Measurements from ENCODE around the gene SHPK. TPM values are rescaled to one million over a fixed set of nuclear protein-coding genes. Genes with fewer than 3 reads are reported as not detected.

SHPK gene
- total RNA-seq, 1 donor from 2014 or later, result 0.32 TPM

DNA sequence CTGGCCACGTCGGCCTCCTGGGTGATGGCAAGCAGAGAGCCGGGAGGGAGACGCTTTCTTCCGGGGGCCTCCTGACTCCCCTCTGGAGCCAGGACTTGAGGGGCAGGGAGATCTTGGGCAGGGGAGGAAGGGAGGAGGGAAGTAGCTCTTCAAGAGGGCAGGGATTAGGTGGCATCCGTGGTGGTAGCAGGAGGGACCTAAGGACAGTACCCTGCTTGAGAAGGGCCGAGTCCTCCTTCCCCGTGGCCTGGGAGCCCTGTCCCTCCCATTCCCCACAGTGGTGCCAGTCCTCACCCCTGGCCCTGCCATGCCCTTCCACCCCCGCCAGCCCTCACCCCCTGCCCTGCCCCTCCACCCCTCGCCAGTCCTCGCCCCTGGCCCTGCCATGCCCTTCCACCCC, 19.7 kb upstream of the SHPK start:
- intact Hi-C loops (cut with DNase I), result no loop called here
- DNase-seq (ENCODE audit: low spot score in 2 of 2), result no peak
- Histone ChIP-seq H3K4me3 (no peak overlapping the region), H3K36me3 (peaks cover 0 to 2% of the 10 kb centered on the region in 2 donors), H3K9me3 (no peaks in the 10 kb centered on the region), H3K27me3 (no peaks in the 10 kb centered on the region), H3K4me1 (peaks cover 9 to 18% of the 10 kb centered on the region in 2 donors), H3K27ac (no peak overlapping the region)
- TF ChIP-seq, protein P1, sequence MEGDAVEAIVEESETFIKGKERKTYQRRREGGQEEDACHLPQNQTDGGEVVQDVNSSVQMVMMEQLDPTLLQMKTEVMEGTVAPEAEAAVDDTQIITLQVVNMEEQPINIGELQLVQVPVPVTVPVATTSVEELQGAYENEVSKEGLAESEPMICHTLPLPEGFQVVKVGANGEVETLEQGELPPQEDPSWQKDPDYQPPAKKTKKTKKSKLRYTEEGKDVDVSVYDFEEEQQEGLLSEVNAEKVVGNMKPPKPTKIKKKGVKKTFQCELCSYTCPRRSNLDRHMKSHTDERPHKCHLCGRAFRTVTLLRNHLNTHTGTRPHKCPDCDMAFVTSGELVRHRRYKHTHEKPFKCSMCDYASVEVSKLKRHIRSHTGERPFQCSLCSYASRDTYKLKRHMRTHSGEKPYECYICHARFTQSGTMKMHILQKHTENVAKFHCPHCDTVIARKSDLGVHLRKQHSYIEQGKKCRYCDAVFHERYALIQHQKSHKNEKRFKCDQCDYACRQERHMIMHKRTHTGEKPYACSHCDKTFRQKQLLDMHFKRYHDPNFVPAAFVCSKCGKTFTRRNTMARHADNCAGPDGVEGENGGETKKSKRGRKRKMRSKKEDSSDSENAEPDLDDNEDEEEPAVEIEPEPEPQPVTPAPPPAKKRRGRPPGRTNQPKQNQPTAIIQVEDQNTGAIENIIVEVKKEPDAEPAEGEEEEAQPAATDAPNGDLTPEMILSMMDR (IDR thresholded peaks at IDR 0.05), result no peak

DNA sequence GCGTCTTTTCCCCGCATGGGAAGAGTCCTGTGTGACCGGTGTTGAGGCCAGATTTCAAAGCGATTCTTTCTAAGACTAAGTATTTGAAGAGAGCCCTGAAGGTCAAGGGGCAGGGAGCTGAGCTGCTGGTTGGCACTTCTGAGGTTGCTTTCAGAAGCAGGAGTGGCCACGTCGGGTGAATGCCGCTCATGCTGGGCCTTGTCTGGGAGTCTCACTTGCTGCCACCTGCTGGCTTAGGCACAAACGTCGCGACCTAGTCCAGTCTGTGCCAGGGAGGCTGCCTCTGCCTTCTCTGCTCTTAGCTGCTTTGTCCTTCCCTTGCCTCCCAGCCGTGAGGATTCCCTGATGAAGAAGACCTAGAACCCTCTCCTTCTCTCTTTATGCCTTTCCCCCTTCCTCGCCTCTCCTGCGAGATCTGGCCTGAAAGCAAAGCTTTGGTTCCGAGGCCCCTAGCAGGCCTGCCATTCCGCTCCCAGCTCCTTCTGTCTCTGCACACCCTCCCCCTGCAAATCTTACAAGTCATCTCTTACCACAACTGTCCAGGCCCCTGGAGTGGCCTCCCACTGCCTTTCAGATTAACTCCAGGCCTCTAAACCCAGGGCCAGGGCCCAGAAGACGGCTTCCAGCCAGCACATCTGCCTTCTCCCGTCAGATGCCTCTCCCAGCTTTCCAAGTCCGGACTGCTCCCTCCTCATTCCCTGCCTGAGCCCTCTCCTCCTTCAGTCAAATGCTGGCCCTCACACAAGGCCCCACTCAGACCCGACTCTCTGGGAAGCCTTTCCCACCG, 11.9 kb upstream of the SHPK start:
- no peak overlapping the region for H3K4me3 ChIP-seq
- no peak for DNase-seq (ENCODE audit: low spot score in 2 of 2)
- no peaks in the 10 kb centered on the region for H3K4me1 ChIP-seq
- no peaks in the 10 kb centered on the region for H3K9me3 ChIP-seq
- H3K27ac ChIP-seq, result no peak overlapping the region
- H3K36me3 ChIP-seq, result peaks cover 15 to 45% of the 10 kb centered on the region in 2 donors
- intact Hi-C loops (cut with DNase I), result no loop called here
- TF ChIP-seq, protein P1 (IDR thresholded peaks at IDR 0.05), result peak in 1 of 3 experiments; percentile 19
- no peaks in the 10 kb centered on the region for H3K27me3 ChIP-seq

DNA sequence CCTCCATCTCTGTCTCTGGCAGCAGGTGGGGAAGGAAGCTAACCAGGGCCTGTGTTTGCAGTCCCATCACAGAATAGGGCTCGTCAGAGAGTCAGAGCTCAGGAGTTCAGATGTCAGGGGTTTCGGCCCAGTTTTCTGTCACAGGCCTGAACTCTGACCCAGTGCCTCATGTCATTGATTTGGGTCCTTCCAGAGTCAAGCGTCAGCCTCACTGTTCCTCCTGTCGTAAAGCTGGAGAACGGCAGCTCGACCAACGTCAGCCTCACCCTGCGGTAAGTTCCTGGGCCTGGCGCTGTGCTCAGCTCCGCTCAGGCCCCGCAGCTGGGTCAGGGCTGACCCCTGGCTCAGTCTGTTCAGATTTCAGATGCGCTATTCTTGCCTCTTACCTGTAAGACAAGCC, 11.2 kb upstream of the SHPK start:
- Histone ChIP-seq H3K9me3 (no peaks in the 10 kb centered on the region), H3K27me3 (no peaks in the 10 kb centered on the region), H3K36me3 (peaks cover 19 to 45% of the 10 kb centered on the region in 2 donors), H3K27ac (no peak overlapping the region), H3K4me1 (no peaks in the 10 kb centered on the region), H3K4me3 (no peak overlapping the region)
- intact Hi-C loops (cut with DNase I), result no loop called here
- TF ChIP-seq, protein P1 (IDR thresholded peaks at IDR 0.05), result no peak
- no peak for DNase-seq (ENCODE audit: low spot score in 2 of 2)

DNA sequence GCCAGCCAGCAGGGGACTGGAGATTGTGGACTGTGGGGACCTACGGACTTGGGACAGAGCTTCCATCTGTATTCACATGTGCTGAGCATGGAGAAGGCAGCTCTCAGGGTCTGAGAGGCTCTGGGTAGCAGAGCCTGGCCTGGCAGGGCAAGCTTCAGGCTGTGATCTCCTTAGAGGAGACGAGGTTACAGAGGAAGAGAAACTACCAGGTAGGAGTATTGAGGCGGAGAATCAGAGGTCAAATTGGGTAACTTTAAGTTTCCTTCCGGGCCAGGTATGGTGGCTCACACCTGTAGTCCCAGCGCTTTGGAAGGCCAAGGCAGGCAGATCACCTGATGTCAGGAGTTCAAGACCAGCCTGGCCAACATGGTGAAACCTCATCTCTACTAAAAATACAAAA, 9.3 kb upstream of the SHPK start:
- Histone ChIP-seq H3K27me3 (no peaks in the 10 kb centered on the region), H3K36me3 (peaks cover 23 to 44% of the 10 kb centered on the region in 2 donors), H3K9me3 (no peaks in the 10 kb centered on the region), H3K4me1 (no peaks in the 10 kb centered on the region), H3K4me3 (no peak overlapping the region), H3K27ac (no peak overlapping the region)
- intact Hi-C loops (cut with DNase I), result no loop called here
- DNase-seq (ENCODE audit: low spot score in 2 of 2), result no peak
- TF ChIP-seq, protein P1 (IDR thresholded peaks at IDR 0.05), result no peak

DNA sequence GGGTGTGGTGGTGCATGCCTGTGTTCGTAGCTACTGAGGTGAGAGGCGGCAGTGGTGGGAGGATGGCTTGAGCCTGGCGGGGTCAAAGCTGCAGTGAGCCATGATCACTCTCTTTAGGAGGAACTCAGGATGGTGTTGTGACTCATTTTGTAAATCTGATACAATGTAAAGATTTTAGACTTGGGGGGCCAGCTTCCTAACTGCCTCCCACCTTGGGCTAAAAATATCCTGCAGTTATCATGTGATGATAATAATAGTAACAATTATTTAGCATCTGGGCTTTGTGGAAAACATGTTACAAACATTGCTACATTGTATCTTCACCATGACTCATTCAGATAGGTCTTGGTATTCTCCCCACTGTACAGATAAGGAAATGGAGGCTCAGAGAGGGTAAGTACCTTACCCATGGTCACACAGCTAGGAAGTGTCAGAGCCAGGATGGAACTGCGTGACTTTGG, 7.9 kb upstream of the SHPK start:
- H3K4me3 ChIP-seq, result no peak overlapping the region
- H3K9me3 ChIP-seq, result no peaks in the 10 kb centered on the region
- intact Hi-C loops (cut with DNase I), result no loop called here
- H3K4me1 ChIP-seq, result no peaks in the 10 kb centered on the region
- TF ChIP-seq, protein P1 (IDR thresholded peaks at IDR 0.05), result no peak
- H3K27ac ChIP-seq, result no peak overlapping the region
- H3K36me3 ChIP-seq, result peaks cover 23 to 33% of the 10 kb centered on the region in 2 donors
- H3K27me3 ChIP-seq, result no peaks in the 10 kb centered on the region
- no peak for DNase-seq (ENCODE audit: low spot score in 2 of 2)

All from ascending aorta (tissue), 2 donors.